Lower leg skin (tissue), 4 donors: ENCODE data around the gene ASH1L. TPM values are rescaled to one million over a fixed set of nuclear protein-coding genes. Genes with fewer than 3 reads are reported as not detected.
"Not testable (repeated sequence)": the region's sequence is repeated elsewhere in the genome, so short reads cannot be mapped to it uniquely, and the experiment has no call there.

Source experiments
- DNase-seq, 2 donors: peaks; one replicate each; pipeline ENCODE4 v3.0.0-alpha.2; 2019; ENCODE audit warnings: low spot score in 2 of 2
- H3K4me3 ChIP-seq: fragments of 200-600 bp; sonication (generic); 2 replicates; pipeline ENCODE4 v1.5.1; 2017; ENCODE audit warnings: mild to moderate bottlenecking, low read depth; ENCODE audit not compliant: poor library complexity, severe bottlenecking
- POLR2A ChIP-seq, 2 donors: fragments of 450-650 bp; IDR thresholded peaks; one replicate each; pipeline ENCODE4 v1.6.1; 2016 to 2017; ENCODE audit warnings: antibody characterized with exemption in 2 of 2, mild to moderate bottlenecking in 1 of 2, moderate library complexity in 1 of 2
- WGBS, 2 donors: methylation state at CpG; one replicate each; pipeline ENCODE4 v1.1.5; 2018; 5-methylcytosine and 5-hydroxymethylcytosine counted together
- intact Hi-C: fragments of 100-400 bp; cut with DNase I; formaldehyde crosslinking; loops from one replicate; pipeline ENCODE4 v1.15.0; 2023; ENCODE audit warnings: low total_unique reads
- total RNA-seq, 4 donors: library from RNA; depleted of rRNA; stranded (reverse); fragments of >200 nt; gene quantifications; one replicate each; pipeline ENCODE4 v1.1.0, GENCODE V29; 2016
- TF ChIP-seq, protein P1 (sequence below), 3 donors: fragments of 450-650 bp; IDR thresholded peaks; one replicate each; pipeline ENCODE4 v1.5.1; 2016; ENCODE audit warnings: antibody characterized with exemption in 3 of 3, mild to moderate bottlenecking in 3 of 3, moderate library complexity in 2 of 3

The ASH1L gene, protein sequence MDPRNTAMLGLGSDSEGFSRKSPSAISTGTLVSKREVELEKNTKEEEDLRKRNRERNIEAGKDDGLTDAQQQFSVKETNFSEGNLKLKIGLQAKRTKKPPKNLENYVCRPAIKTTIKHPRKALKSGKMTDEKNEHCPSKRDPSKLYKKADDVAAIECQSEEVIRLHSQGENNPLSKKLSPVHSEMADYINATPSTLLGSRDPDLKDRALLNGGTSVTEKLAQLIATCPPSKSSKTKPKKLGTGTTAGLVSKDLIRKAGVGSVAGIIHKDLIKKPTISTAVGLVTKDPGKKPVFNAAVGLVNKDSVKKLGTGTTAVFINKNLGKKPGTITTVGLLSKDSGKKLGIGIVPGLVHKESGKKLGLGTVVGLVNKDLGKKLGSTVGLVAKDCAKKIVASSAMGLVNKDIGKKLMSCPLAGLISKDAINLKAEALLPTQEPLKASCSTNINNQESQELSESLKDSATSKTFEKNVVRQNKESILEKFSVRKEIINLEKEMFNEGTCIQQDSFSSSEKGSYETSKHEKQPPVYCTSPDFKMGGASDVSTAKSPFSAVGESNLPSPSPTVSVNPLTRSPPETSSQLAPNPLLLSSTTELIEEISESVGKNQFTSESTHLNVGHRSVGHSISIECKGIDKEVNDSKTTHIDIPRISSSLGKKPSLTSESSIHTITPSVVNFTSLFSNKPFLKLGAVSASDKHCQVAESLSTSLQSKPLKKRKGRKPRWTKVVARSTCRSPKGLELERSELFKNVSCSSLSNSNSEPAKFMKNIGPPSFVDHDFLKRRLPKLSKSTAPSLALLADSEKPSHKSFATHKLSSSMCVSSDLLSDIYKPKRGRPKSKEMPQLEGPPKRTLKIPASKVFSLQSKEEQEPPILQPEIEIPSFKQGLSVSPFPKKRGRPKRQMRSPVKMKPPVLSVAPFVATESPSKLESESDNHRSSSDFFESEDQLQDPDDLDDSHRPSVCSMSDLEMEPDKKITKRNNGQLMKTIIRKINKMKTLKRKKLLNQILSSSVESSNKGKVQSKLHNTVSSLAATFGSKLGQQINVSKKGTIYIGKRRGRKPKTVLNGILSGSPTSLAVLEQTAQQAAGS (N-terminal part only)
- 10 to 100 TPM; 40.6 to 59.4 (median 49.9) TPM for total RNA-seq

DNA sequence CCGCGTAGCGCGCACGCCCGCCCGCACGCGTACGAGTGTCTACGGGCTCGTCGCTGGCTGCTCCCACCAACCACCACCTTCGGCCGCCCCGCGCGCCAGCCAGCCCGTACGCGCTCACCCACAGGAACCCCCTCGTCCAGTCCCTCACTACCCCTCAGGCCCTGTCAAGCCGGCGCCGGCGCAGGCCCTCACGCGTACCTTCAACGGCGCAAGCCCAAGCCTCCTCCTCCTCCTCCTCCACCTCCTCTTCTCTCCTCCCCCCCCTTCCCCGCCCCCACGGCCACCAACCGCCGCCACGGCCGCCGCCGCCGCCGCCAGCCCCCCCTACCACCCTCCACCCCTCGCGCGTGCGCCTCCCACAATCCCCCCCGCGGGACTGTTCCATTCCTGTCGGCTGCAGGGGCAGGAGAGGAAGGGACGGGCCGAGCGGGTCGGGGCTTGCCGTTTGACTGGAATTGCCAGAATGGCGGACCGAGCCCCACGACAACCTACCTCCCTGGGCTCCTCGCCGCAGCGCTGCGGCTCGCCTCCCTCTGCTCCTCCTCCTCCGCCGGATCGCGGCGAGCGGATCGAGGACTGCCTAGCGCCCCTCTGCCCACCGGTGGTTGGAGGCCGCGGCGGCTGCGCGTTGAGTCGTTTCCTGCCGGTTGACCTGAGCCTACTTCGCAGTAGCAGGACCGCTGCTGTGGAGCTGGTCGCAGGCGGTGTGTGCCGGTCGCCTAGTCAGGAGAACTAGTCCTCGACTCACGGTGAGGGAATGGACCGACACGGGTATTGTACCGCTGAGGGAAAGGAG is at the start of gene ASH1L:
Gene ASH1L (minus strand): TSS at position 223 of the 796 bp plus-strand sequence. CDS start 41,284 bp downstream, outside the sequence.
- peak within 1 kb of the TSS; percentile 84 for H3K4me3 ChIP-seq
- TF ChIP-seq, protein P1, sequence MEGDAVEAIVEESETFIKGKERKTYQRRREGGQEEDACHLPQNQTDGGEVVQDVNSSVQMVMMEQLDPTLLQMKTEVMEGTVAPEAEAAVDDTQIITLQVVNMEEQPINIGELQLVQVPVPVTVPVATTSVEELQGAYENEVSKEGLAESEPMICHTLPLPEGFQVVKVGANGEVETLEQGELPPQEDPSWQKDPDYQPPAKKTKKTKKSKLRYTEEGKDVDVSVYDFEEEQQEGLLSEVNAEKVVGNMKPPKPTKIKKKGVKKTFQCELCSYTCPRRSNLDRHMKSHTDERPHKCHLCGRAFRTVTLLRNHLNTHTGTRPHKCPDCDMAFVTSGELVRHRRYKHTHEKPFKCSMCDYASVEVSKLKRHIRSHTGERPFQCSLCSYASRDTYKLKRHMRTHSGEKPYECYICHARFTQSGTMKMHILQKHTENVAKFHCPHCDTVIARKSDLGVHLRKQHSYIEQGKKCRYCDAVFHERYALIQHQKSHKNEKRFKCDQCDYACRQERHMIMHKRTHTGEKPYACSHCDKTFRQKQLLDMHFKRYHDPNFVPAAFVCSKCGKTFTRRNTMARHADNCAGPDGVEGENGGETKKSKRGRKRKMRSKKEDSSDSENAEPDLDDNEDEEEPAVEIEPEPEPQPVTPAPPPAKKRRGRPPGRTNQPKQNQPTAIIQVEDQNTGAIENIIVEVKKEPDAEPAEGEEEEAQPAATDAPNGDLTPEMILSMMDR (IDR thresholded peaks at IDR 0.05) = no peak
- TF ChIP-seq POLR2A (IDR thresholded peaks at IDR 0.05) = peak in 1 of 2 donors; percentile 50
- WGBS, 2 donors = 0 to 1% methylated on average over 33 to 40 of the region's 87 CpGs
- intact Hi-C loops = no loop called here
- DNase-seq = peak; percentile 89 to 98

GRCh38 chr1:155610257-155610647 is 47.6 kb upstream of the ASH1L start:
- no CpG with 5 or more reads among the region's 33 CpGs for WGBS, 2 donors
- DNase-seq, H3K4me3 ChIP-seq, intact Hi-C loops: not testable (repeated sequence)

DNA sequence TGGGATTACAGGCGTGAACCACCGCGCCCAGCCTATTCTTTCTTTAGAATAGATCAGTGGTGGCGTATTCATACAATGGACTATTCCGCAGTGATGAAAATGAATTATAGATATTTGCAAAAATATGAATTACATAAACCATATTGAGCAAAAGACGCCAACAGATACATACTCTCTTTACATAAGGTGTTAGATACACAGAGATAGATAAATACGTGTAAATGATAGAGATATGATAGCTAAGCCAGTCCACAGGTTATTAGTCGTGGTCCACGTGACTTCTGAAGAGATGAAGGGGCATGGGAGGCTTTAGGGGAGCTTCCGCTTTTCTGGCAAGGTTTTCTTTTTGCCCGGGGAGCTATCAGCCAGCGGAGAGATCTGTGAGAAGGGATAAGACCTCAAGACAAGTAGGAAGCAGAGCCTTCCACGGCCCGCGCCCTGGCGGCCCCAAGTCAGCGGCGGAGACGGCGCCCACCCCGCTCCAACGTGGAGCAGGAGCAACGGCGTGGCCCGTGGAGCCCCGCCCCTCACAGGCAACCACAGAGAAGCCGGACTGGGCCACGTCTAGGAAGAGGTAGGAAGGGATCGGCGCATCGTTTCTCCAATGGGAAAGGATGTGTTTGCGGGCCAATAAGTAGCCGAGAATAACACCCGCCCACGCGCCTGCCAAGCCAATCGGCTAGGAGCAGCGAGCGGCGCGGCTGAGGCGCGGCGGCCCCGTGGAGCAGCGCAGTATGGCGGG is 47.1 kb upstream of the ASH1L start, which contains the start of gene MSTO1:
Gene MSTO1 (plus strand): TSS at position 704 of the 742 bp plus-strand sequence. CDS start 31 bp downstream, at position 735.
- peak; percentile 98 to 99 for DNase-seq

GRCh38 chr1:155608888-155609225 is 46.3 kb upstream of the ASH1L start:
- TF ChIP-seq POLR2A (IDR thresholded peaks at IDR 0.05) = no peak
- TF ChIP-seq, protein P1 (IDR thresholded peaks at IDR 0.05) = no peak
- no peak for DNase-seq
- intact Hi-C loops = no loop called here
- H3K4me3 ChIP-seq = no peak overlapping the region
- 87 to 95% methylated on average over 9 of the region's 9 CpGs for WGBS, 2 donors

More for the DNA sequence above, 47.1 kb upstream of the ASH1L start, which contains the start of gene MSTO1:
- H3K4me3 ChIP-seq = peak within 1 kb of the TSS; percentile 23
- 8 to 16% methylated on average over 22 to 43 of the region's 47 CpGs for WGBS, 2 donors
- no peak for TF ChIP-seq POLR2A (IDR thresholded peaks at IDR 0.05)
- TF ChIP-seq, protein P1 (IDR thresholded peaks at IDR 0.05) = no peak
- intact Hi-C loops = no loop called here

- no peak for TF ChIP-seq POLR2A (IDR thresholded peaks at IDR 0.05)
- TF ChIP-seq, protein P1 (IDR thresholded peaks at IDR 0.05) = no peak
- no peak for DNase-seq
- WGBS, 2 donors = 81% methylated on average over 7 of the region's 7 CpGs
- H3K4me3 ChIP-seq = no peak overlapping the region
- intact Hi-C loops = no loop called here
Observed at GRCh38 chr1:155607708-155608107, 45.1 kb upstream of the ASH1L start.

GRCh38 chr1:155599828-155600572 is 37.4 kb upstream of the ASH1L start:
- intact Hi-C loops = loop anchor here (10.0 kb wide), 1 partner anchor 335 kb away; the partner anchor contains the start of gene SCAMP3
- not testable (repeated sequence) for H3K4me3 ChIP-seq, DNase-seq
- WGBS, 2 donors = 21% methylated on average over 12 of the region's 12 CpGs
